ENCODE data around the gene CDH13. TPM values are rescaled to one million over a fixed set of nuclear protein-coding genes. Genes with fewer than 3 reads are reported as not detected.

Gene CDH13
- total RNA-seq, 1 donor from 2014 or later, result 81.1 TPM

- H3K27me3 Mint-ChIP-seq (ENCODE audit: unreplicated experiment), result peaks cover 1% of the 10 kb centered on the region
- DNase-seq, result no peak
- no peak overlapping the region for H3K4me3 Mint-ChIP-seq (ENCODE audit: unreplicated experiment)
- H3K9me3 Mint-ChIP-seq (ENCODE audit: unreplicated experiment), result no peaks in the 10 kb centered on the region
- no peak for TF ChIP-seq CTCF (IDR thresholded peaks at IDR 0.05; ENCODE audit: partially characterized antibody, unreplicated experiment)
- no peaks in the 10 kb centered on the region for H3K36me3 Mint-ChIP-seq (ENCODE audit: unreplicated experiment)
- H3K4me1 Mint-ChIP-seq (ENCODE audit: low read depth, unreplicated experiment), result no peaks in the 10 kb centered on the region
- H3K27ac Mint-ChIP-seq (ENCODE audit: unreplicated experiment), result no peak overlapping the region
Measured at GRCh38 chr16:83779886-83780285, 1153.1 kb downstream of the CDH13 start.

- Mint-ChIP-seq H3K9me3 (ENCODE audit: unreplicated experiment) (peaks cover 2% of the 10 kb centered on the region), H3K4me3 (ENCODE audit: unreplicated experiment) (no peak overlapping the region), H3K36me3 (ENCODE audit: unreplicated experiment) (no peaks in the 10 kb centered on the region), H3K27ac (ENCODE audit: unreplicated experiment) (no peak overlapping the region), H3K4me1 (ENCODE audit: low read depth, unreplicated experiment) (no peaks in the 10 kb centered on the region), H3K27me3 (ENCODE audit: unreplicated experiment) (no peaks in the 10 kb centered on the region)
- TF ChIP-seq CTCF (IDR thresholded peaks at IDR 0.05; ENCODE audit: partially characterized antibody, unreplicated experiment), result no peak
- no peak for DNase-seq
Measured at GRCh38 chr16:83785455-83785854, 1158.7 kb downstream of the CDH13 start.

GRCh38 chr16:83789642-83790401 lies 1163.1 kb downstream of the CDH13 start:
- Mint-ChIP-seq H3K36me3 (ENCODE audit: unreplicated experiment) (peaks cover 5% of the 10 kb centered on the region), H3K9me3 (ENCODE audit: unreplicated experiment) (peaks cover 2% of the 10 kb centered on the region), H3K27ac (ENCODE audit: unreplicated experiment) (no peak overlapping the region), H3K4me3 (ENCODE audit: unreplicated experiment) (no peak overlapping the region), H3K27me3 (ENCODE audit: unreplicated experiment) (peaks cover 4% of the 10 kb centered on the region), H3K4me1 (ENCODE audit: low read depth, unreplicated experiment) (peaks cover 7% of the 10 kb centered on the region)
- TF ChIP-seq CTCF (IDR thresholded peaks at IDR 0.05; ENCODE audit: partially characterized antibody, unreplicated experiment), result no peak
- no peak for DNase-seq

GRCh38 chr16:83791916-83792315 lies 1165.1 kb downstream of the CDH13 start:
- Mint-ChIP-seq H3K27ac (ENCODE audit: unreplicated experiment) (no peak overlapping the region), H3K4me1 (ENCODE audit: low read depth, unreplicated experiment) (peaks cover 7% of the 10 kb centered on the region), H3K4me3 (ENCODE audit: unreplicated experiment) (no peak overlapping the region), H3K36me3 (ENCODE audit: unreplicated experiment) (peaks cover 5% of the 10 kb centered on the region), H3K9me3 (ENCODE audit: unreplicated experiment) (peaks cover 2% of the 10 kb centered on the region), H3K27me3 (ENCODE audit: unreplicated experiment) (peaks cover 5% of the 10 kb centered on the region)
- TF ChIP-seq CTCF (IDR thresholded peaks at IDR 0.05; ENCODE audit: partially characterized antibody, unreplicated experiment), result no peak
- no peak for DNase-seq

- H3K27ac Mint-ChIP-seq (ENCODE audit: unreplicated experiment), result no peak overlapping the region
- H3K36me3 Mint-ChIP-seq (ENCODE audit: unreplicated experiment), result peaks cover 5% of the 10 kb centered on the region
- H3K4me3 Mint-ChIP-seq (ENCODE audit: unreplicated experiment), result no peak overlapping the region
- DNase-seq, result no peak
- no peak for TF ChIP-seq CTCF (IDR thresholded peaks at IDR 0.05; ENCODE audit: partially characterized antibody, unreplicated experiment)
- peaks cover 7% of the 10 kb centered on the region for H3K4me1 Mint-ChIP-seq (ENCODE audit: low read depth, unreplicated experiment)
- H3K27me3 Mint-ChIP-seq (ENCODE audit: unreplicated experiment), result peaks cover 6% of the 10 kb centered on the region
- peaks cover 2% of the 10 kb centered on the region for H3K9me3 Mint-ChIP-seq (ENCODE audit: unreplicated experiment)
Measured at GRCh38 chr16:83792391-83792790, 1165.6 kb downstream of the CDH13 start.
